Measurements from ENCODE around the gene AKR1A1. TPM values are rescaled to one million over a fixed set of nuclear protein-coding genes. Genes with fewer than 3 reads are reported as not detected.

The AKR1A1 gene
- total and polyA plus RNA-seq, 2 experiments from 2014 or later: 186 to 275 TPM

GRCh38 chr1:45608175-45609156 lies 57.8 kb downstream of the AKR1A1 start:
- DNase-seq (ENCODE audit: low spot score) (no peak), ATAC-seq (no peak)
- no peak for TF ChIP-seq EZH2phosphoT487 (IDR thresholded peaks at IDR 0.05; ENCODE audit: unreplicated experiment)
- TF ChIP-seq, protein P1, sequence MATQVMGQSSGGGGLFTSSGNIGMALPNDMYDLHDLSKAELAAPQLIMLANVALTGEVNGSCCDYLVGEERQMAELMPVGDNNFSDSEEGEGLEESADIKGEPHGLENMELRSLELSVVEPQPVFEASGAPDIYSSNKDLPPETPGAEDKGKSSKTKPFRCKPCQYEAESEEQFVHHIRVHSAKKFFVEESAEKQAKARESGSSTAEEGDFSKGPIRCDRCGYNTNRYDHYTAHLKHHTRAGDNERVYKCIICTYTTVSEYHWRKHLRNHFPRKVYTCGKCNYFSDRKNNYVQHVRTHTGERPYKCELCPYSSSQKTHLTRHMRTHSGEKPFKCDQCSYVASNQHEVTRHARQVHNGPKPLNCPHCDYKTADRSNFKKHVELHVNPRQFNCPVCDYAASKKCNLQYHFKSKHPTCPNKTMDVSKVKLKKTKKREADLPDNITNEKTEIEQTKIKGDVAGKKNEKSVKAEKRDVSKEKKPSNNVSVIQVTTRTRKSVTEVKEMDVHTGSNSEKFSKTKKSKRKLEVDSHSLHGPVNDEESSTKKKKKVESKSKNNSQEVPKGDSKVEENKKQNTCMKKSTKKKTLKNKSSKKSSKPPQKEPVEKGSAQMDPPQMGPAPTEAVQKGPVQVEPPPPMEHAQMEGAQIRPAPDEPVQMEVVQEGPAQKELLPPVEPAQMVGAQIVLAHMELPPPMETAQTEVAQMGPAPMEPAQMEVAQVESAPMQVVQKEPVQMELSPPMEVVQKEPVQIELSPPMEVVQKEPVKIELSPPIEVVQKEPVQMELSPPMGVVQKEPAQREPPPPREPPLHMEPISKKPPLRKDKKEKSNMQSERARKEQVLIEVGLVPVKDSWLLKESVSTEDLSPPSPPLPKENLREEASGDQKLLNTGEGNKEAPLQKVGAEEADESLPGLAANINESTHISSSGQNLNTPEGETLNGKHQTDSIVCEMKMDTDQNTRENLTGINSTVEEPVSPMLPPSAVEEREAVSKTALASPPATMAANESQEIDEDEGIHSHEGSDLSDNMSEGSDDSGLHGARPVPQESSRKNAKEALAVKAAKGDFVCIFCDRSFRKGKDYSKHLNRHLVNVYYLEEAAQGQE (IDR thresholded peaks at IDR 0.05; ENCODE audit: unreplicated experiment): no peak
- Histone ChIP-seq H3K4me3 (no peak overlapping the region), H3K4me2 (no peak overlapping the region), H3K36me3 (ENCODE audit: insufficient read depth) (peaks cover 81% of the 10 kb centered on the region), H4K20me1 (replicated peaks; ENCODE audit: insufficient read depth) (peaks cover 71% of the 10 kb centered on the region), H3F3A (replicated peaks; ENCODE audit: low read depth) (peaks cover 64% of the 10 kb centered on the region), H3K27ac (ENCODE audit: low read depth) (peak overlapping the region; percentile 35; the same call in 1 of the 2 replicates), H3K27me3 (ENCODE audit: insufficient read depth) (no peaks in the 10 kb centered on the region), H3K9me2 (ENCODE audit: insufficient read depth) (no peaks in the 10 kb centered on the region), H3K4me1 (ENCODE audit: insufficient read depth) (no peaks in the 10 kb centered on the region), H2AFZ (no peak overlapping the region), H3K79me2 (replicated peaks; ENCODE audit: insufficient read depth) (peaks cover 100% of the 10 kb centered on the region)
- peaks cover 5% of the 10 kb centered on the region for H3K4me1 Mint-ChIP-seq
- no peak overlapping the region for H3K4me3 Mint-ChIP-seq
- no peaks in the 10 kb centered on the region for H3K27me3 Mint-ChIP-seq (ENCODE audit: insufficient read depth, low read depth, poor library complexity)
- H3K9me3 Mint-ChIP-seq: no peaks in the 10 kb centered on the region
- H3K27ac Mint-ChIP-seq: no peak overlapping the region
- H3K36me3 Mint-ChIP-seq (ENCODE audit: low read depth): peaks cover 90% of the 10 kb centered on the region

DNA sequence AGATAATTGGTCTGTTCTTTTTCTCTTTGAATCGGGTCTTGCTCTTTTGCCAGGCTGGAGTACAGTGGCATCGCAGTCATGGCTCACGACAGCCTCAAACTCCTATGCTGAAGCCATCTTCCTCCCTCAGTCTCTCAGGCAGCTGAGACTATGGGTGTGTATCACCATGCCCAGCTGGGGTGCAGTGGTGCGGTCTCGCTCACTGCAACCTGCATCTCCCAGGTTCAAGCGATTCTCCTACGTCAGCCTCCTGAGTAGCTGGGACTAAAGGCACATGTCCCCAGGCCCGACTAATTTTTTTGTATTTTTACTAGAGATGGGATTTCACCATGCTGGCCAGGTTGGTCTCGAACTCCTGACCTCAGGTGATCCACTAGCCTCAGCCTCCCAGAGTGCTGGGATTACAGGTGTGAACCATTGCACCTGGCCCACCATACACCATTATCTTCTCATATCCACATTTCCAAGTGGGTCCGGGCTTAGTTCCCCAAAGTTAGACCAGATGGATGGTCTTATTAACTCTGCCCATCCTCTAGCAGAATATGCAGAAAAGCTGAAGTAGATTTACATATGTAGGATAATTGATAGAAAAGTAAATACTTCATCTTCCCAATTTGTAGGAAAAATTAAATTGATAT lies 60.1 kb downstream of the AKR1A1 start:
- H3K79me2 ChIP-seq (replicated peaks; ENCODE audit: insufficient read depth): peaks cover 79% of the 10 kb centered on the region
- Mint-ChIP-seq H3K36me3 (ENCODE audit: low read depth) (peaks cover 91% of the 10 kb centered on the region), H3K27me3 (ENCODE audit: insufficient read depth, low read depth, poor library complexity) (peaks cover 1% of the 10 kb centered on the region), H3K4me1 (peaks cover 5% of the 10 kb centered on the region; the same call in 2 of the 3 replicates), H3K9me3 (no peaks in the 10 kb centered on the region), H3K27ac (no peak overlapping the region), H3K4me3 (no peak overlapping the region)
- peak; percentile 13; the same call in 2 of the 3 replicates for ATAC-seq
- H3K4me3 ChIP-seq: no peak overlapping the region
- no peaks in the 10 kb centered on the region for H3K4me1 ChIP-seq (ENCODE audit: insufficient read depth)
- H2AFZ ChIP-seq: no peak overlapping the region
- peaks cover 81% of the 10 kb centered on the region for H3F3A ChIP-seq (replicated peaks; ENCODE audit: low read depth)
- no peak overlapping the region for H3K4me2 ChIP-seq
- peaks cover 78% of the 10 kb centered on the region for H4K20me1 ChIP-seq (replicated peaks; ENCODE audit: insufficient read depth)
- H3K27me3 ChIP-seq (ENCODE audit: insufficient read depth): no peaks in the 10 kb centered on the region
- H3K9me2 ChIP-seq (ENCODE audit: insufficient read depth): no peaks in the 10 kb centered on the region
- H3K36me3 ChIP-seq (ENCODE audit: insufficient read depth): peaks cover 87% of the 10 kb centered on the region
- H3K27ac ChIP-seq (ENCODE audit: low read depth): peak overlapping the region; percentile 63; the same call in 1 of the 2 replicates
- DNase-seq (ENCODE audit: low spot score): no peak
- no peak for TF ChIP-seq NANOG (IDR thresholded peaks at IDR 0.05; ENCODE audit: borderline replicate concordance)
- TF ChIP-seq, protein P2, sequence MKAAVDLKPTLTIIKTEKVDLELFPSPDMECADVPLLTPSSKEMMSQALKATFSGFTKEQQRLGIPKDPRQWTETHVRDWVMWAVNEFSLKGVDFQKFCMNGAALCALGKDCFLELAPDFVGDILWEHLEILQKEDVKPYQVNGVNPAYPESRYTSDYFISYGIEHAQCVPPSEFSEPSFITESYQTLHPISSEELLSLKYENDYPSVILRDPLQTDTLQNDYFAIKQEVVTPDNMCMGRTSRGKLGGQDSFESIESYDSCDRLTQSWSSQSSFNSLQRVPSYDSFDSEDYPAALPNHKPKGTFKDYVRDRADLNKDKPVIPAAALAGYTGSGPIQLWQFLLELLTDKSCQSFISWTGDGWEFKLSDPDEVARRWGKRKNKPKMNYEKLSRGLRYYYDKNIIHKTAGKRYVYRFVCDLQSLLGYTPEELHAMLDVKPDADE (IDR thresholded peaks at IDR 0.05): no peak
- TF ChIP-seq, protein P1 (IDR thresholded peaks at IDR 0.05; ENCODE audit: unreplicated experiment): no peak
- TF ChIP-seq EZH2phosphoT487 (IDR thresholded peaks at IDR 0.05; ENCODE audit: unreplicated experiment): no peak
- TF ChIP-seq, protein P3, sequence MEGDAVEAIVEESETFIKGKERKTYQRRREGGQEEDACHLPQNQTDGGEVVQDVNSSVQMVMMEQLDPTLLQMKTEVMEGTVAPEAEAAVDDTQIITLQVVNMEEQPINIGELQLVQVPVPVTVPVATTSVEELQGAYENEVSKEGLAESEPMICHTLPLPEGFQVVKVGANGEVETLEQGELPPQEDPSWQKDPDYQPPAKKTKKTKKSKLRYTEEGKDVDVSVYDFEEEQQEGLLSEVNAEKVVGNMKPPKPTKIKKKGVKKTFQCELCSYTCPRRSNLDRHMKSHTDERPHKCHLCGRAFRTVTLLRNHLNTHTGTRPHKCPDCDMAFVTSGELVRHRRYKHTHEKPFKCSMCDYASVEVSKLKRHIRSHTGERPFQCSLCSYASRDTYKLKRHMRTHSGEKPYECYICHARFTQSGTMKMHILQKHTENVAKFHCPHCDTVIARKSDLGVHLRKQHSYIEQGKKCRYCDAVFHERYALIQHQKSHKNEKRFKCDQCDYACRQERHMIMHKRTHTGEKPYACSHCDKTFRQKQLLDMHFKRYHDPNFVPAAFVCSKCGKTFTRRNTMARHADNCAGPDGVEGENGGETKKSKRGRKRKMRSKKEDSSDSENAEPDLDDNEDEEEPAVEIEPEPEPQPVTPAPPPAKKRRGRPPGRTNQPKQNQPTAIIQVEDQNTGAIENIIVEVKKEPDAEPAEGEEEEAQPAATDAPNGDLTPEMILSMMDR (conservative IDR thresholded peaks at IDR 0.05; ENCODE audit: low read depth in 2 of 2): no peak
- TF ChIP-seq JUNB (IDR thresholded peaks at IDR 0.05; ENCODE audit: unreplicated experiment): no peak
- no peak for TF ChIP-seq POLR2AphosphoS5 (IDR thresholded peaks at IDR 0.05; ENCODE audit: low read depth)
